Fibroblast of skin of right quadriceps (primary cell): ENCODE results near the gene SCRN2.

Source experiments
- DNase-seq: peaks from one replicate; pipeline ENCODE4 v3.0.0-alpha.2; 2013

The SCRN2 gene

GRCh38 chr17:47844814-47845715, 4.0 kb upstream of the SCRN2 start:
- DNase-seq: peak; percentile 22

- peak; percentile 16 for DNase-seq
These were observed 3.2 kb upstream of the SCRN2 start for GRCh38 chr17:47844227-47844626.

- DNase-seq: no peak
These were observed 2.3 kb upstream of the SCRN2 start for GRCh38 chr17:47843391-47843730.

DNA sequence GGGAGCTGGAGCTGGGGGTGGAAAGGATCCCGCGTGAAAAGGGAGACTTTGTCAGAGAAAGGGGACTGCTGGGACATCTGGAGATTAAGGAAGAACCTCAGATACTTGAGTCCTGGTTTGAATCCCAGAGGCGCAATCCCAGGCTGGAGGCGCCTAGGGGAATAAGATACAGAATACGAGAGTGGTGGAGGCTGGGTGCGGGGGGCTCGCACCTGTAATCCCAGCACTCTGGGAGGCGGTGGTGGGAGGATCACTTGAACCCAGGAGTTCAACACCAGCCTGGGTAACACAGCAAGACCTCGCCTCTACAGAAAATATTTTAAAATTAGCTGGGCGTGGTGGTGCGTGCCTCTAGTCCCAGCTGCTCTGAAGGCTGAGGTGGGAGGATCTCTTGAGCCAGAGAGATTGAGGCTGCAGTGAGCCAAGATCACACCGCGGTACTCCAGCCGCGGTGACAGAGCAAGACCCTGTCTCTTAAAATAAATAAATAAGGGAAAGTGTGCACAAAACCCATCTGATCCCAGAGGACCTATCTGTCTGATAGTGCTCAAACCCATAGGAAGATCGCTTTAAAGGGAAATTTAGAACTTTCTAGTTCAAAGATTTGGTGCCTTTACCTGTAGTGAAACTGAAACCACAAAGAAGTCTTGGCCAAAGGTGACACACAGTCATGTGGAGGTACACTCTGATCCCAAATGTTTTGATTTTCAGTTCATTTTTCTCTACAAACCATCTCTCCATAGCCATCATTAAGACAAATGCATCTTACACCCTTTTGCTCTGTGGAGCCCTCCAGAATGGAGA, 617 bp upstream of the SCRN2 start:
- no peak for DNase-seq

DNA sequence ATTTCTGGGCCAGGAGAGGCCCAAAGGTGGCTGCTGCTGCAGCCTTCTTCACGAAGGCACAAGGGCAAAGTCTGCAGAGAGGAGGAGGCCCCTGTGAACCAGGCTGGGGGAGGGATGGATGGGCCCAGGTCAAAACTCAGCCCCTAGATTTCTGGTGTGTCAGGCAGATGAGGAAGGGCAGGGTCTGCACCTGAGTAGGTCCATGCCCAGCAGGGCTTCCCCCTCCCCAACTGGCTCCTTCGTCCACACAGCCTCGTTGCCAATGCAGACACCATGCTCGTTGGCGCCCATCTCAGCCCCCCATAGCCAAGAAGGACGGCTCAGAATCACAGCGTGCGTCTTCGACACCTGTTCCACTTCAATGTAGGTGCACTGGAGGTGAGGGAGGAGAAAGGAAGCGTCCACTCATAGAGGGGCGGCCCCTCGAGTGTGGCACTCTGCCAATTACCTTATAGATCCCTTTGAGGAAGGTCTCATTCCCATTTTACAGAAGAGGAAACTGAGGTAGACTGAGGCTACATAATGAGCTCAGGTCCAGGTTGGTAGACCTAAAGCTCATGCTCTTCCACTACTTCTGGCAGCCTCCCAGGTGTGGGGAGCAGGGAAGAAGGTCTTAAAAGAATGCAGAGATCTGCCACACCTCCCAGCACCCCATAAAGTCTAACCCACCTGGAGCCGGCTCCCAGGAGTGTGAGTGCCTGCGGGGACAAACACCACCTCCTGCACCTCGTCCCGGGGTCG, 902 bp downstream of the SCRN2 start:
- DNase-seq: no peak

DNA sequence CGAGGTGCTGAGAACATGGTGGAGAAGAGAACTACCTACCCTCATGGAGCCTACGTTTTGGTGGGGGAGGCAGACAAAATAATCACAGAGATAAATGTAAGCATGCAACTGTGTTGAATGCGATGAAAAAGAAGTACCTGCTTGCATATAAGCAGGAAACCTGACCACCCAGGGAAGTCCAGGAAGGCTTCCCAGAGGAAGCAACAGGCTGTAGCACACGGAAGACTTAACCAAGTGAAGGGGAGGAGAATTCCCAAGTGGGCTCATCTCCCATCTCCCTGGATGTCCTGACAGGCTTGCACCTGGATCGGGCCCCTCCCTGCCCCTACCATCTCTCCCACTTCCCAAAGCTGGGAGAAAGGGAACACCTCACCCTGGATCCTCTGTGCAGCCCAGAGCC, 2.0 kb downstream of the SCRN2 start:
- DNase-seq: no peak

DNA sequence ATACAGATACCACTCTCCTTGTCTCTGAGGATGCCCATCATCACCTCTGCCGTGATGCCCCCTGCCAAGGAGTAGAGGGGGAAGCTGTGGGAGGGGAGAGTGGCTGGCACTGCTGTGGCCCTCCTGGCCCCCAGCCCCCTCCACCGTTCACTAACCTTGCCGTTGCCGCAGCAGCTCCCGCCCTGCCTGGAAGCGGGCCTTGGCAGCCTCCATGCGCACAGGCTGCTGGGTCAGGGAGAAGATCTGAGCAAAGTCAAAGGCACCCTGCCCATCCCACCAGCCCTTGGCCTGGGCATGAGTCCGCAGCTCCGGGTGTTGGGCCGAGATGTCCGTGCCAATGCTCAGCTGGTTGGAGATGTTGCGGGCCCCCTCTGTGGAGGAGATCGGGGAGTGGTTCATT, 2.4 kb downstream of the SCRN2 start:
- DNase-seq: no peak

- DNase-seq: no peak
These were observed 3.6 kb downstream of the SCRN2 start for GRCh38 chr17:47837401-47838039.

GRCh38 chr17:47836601-47837000, 4.5 kb downstream of the SCRN2 start:
- DNase-seq: no peak

DNA sequence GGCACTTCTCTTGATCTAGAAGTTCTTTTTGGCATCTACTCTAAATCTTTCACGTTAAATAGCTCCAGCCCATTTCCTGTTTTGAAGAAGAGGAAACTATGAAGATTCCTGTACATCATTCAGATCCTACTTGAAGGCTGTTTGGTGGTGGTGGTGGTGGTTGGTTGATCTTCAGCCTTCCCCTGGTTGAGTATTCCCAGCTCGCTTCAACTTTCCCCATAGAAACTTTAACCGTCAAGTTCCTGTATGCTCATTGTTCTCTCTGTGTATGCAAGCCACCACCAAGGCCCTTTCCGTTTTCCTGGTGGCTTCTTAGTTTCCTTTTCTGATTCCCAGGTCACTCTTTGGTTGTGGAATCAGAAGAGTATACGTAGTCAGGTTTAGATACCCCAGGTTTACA, 6.3 kb downstream of the SCRN2 start:
- DNase-seq: no peak

DNA sequence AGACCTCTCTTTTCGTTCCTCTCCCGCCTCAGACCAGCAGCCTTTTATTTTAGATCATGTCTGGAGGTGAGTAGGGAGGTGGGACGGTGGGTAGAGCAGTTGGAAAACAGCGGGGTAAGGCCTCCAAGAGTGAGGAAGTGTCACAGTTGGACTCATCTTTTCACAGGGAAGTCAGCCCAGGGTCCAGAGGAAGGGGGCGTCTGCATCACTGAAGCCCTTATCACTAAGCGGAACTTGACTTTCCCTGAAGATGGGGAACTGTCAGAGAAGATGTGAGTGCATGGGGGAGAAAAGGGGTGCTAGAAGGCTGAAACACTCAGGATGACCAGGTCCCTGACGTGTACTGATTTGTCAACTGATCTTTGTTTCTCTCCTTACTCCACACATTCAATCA, 9.1 kb downstream of the SCRN2 start:
- no peak for DNase-seq

GRCh38 chr17:47831003-47831933, 9.8 kb downstream of the SCRN2 start, which contains the start of the genes LRRC46 and MRPL10:
TSS of gene LRRC46 (plus strand) at chr17:47831670. CDS start at chr17:47831990, 320 bp downstream.
TSS of gene MRPL10 (minus strand) at chr17:47831541. CDS start at chr17:47831511, 30 bp downstream.
- DNase-seq: peak; percentile 91

- DNase-seq: no peak
These were observed 10.6 kb downstream of the SCRN2 start for GRCh38 chr17:47830396-47831002.

- no peak for DNase-seq
These were observed 11.2 kb downstream of the SCRN2 start for GRCh38 chr17:47829870-47830269.

- no peak for DNase-seq
These were observed 17.6 kb downstream of the SCRN2 start for GRCh38 chr17:47823519-47823918.

DNA sequence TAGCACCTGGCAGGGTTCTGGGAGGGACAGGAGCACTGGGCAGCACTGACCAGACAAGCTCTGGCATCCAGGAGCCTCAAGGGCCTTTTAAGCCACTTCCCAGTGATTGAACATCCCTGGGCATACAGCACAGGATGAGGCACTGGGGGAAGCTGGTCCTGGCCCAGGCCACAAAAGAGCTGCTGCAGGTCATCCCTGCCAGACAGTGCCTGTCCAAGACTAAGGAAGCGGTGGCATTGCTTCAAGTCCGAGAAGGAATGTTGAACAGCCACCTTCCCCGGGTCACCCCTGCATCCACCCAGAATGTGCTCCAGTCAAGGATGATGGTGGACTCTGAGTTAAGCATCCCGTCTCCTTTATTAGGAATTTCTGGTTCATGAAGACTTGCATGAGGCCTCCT, 18.3 kb downstream of the SCRN2 start:
- DNase-seq: no peak

GRCh38 chr17:47821424-47822391, 19.4 kb downstream of the SCRN2 start, which contains the start of gene OSBPL7:
TSS of gene OSBPL7 (minus strand) at chr17:47821794. CDS start at chr17:47820278, 1,516 bp downstream.
- peak; percentile 83 for DNase-seq

- DNase-seq: no peak
These were observed 20.0 kb downstream of the SCRN2 start for GRCh38 chr17:47821031-47821423.

- DNase-seq: no peak
These were observed 20.9 kb downstream of the SCRN2 start for GRCh38 chr17:47820033-47820789.
